ENCODE data around the gene SRRT.

- no peak for TF ChIP-seq CTCF (IDR thresholded peaks at IDR 0.05; ENCODE audit: low read depth, low read length, missing input control)
- no peak for TF ChIP-seq TAF1 (conservative IDR thresholded peaks at IDR 0.05)
- no peak for TF ChIP-seq GABPA (IDR thresholded peaks at IDR 0.05 in 1 of 2, conservative IDR thresholded peaks at IDR 0.05 in 1 of 2)
- TF ChIP-seq RAD21 (IDR thresholded peaks at IDR 0.05), result no peak
Observed at GRCh38 chr7:100875356-100875751, 451 bp downstream of the SRRT start.

Data from liver (tissue), 3 donors.